ENCODE data around the gene PSMC3.

GRCh38 chr11:47379317-47379716, 46.9 kb downstream of the PSMC3 start:
- TF ChIP-seq EZH2 (IDR thresholded peaks at IDR 0.05; ENCODE audit: borderline replicate concordance, low read depth, low read length, poor library complexity, severe bottlenecking) (no peak), CTCF (conservative IDR thresholded peaks at IDR 0.05; ENCODE audit: low read depth, low read length) (no peak)

Data from A673 (cell line).